Activated CD4-positive, alpha-beta T cell treated with anti-CD3 and anti-CD28 coated beads, Interleukin-10, Interleukin-2, amounts not matched to agents 100 ng/mL and 50 ng/mL, durations not matched to agents 16 hours and 8 hours (primary cell): ENCODE results near the gene CELF4.

ENCODE experiments used
- DNase-seq: peaks from one replicate; pipeline ENCODE4 v3.0.0-alpha.2; 2020

The CELF4 gene

GRCh38 chr18:37307181-37307580 is 258.4 kb downstream of the CELF4 start:
- no peak for DNase-seq

DNA sequence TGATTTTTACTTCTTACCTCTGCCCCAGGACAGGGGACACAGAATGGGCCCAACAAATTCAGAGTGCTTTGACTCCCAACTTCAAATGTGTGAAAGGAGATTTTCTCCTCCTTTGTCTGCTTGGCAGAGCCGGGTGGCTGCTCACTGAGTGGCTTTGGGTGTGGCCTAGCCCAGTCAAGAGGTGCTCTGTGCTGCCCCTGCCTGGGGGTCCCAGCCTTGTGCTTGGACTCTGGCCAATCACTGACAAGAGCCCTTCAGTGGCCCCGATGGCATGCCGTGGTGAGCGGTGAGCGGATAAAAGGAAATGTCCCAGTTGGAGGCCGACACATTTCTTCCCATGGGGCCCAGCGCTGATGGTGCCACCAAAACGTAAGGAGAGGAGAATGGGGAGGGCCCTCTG is 259.2 kb downstream of the CELF4 start:
- DNase-seq = no peak

DNA sequence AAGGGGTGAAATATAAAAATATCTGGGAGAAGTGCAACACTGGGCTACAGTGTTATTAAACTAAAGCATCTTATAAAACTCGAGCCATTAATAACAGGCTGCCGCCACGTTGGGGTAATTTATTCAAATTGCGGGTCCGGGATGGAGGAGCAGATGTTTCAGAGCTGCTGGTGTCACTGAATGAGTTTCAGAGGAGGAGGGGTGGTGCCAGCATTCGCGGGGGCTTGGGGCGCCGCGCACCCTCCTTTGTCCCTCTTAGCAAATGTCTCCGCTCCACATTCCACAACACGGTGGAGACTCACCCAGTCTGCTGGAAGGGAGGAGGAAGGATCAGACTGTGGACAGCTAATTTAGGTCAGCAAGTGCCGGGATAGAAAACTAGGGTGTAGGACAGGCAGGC is 260.5 kb downstream of the CELF4 start:
- no peak for DNase-seq

- DNase-seq = no peak
Observed at GRCh38 chr18:37304012-37304680, 261.5 kb downstream of the CELF4 start.

DNA sequence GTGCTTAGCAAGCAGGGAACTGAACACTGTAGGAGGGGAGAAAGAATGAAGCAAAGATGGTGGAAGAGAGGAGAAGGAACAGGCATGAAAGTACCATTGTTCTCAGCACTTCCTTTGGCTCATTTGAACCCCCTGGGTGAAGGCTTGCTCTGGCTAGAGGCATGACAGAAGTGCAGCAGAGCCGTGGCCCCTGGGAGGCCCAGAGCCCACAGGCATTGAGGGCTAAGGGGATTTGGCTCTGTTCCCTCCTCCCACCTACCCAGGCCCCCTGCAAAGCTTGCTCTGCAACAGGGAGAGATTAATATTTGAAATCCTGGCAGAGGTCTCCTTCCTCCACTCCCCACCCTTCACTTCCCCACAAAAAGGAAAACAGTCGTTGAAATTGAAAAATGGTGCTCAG is 262.6 kb downstream of the CELF4 start:
- no peak for DNase-seq

GRCh38 chr18:37302519-37302918 is 263.1 kb downstream of the CELF4 start:
- no peak for DNase-seq

DNA sequence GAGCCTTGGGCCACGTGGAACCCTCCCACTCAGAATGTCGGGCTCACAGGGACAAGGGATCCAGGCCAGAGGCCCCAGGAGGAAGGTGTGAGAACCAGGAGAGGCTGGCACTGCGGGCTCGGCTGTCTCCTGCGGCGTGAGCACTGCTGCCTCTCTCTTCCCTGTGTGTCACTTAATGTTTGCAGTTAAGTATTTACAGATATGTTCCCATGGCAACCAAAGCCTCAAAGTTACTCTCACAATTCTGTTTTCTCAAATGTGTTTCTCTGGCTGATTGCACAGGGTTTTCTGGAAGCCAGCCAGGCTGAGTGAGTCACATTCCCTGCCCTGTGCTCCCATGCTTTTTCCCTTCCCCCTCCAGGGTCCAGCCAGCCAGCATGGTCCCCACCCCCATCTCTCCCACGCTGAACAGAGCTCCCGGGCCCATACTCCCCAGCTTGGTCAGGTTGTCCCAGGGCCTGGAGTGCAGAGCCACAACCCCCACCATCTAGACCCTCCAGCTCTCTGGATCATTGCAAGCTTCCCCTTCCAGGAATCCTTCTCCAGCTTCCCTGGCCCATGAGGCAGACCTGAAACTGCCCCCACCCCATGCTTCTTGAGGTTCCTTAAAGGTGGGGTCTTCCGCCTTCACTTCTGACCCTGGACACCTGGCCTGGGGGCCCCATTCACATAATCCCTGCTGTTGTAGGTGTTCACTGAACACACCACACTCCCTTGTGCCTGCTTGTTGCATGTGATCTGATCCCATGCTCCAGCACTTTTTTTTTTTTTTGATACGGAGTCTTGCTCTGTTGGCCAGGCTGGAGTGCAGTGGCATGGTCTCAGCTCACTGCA is 265.9 kb downstream of the CELF4 start:
- no peak for DNase-seq

- DNase-seq = no peak
Observed at GRCh38 chr18:37298816-37299215, 266.8 kb downstream of the CELF4 start.

DNA sequence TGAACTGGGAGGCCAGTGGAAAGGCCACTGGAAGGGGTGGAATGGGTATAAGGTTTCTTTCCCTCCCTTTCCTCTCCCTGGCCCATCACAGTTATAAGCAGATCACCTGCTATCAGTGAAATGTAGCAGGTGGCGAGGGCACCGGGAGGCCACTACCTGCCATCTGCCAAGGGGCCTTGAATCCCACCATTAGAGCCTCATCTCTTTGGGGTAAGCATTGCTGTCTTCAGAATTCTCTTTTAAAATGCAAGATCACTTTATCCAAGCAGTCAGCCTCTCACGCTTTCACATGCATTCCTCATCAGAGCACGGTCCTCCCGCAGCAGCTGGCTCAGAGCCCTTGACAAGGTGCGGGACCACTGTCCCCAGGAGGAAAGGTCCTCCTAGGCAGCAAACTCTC is 268.5 kb downstream of the CELF4 start:
- no peak for DNase-seq

GRCh38 chr18:37294951-37295350 is 270.6 kb downstream of the CELF4 start:
- peak; percentile 17 for DNase-seq

DNA sequence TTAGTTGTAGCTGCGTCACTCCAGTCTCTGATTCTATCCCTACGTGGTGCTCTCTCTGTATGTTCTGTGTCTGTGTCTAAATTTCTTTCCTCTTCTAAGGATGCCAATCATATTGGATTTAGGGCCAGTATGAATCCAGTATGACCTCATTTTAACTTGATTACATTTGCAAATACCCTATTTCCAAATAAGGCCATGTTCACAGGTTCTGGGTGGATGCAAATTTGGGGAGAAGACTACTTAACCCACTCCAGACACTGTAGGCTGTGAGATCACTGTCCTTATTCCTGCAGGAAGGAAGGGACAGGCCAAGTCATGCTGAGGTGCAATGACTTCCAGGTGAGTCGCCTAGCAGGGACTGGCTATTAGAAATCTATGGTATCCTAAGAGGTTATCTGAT is 272.2 kb downstream of the CELF4 start:
- no peak for DNase-seq

GRCh38 chr18:37289423-37289822 is 276.2 kb downstream of the CELF4 start:
- DNase-seq = no peak

- DNase-seq = no peak
Observed at GRCh38 chr18:37287601-37288000, 278.0 kb downstream of the CELF4 start.

GRCh38 chr18:37286801-37287200 is 278.8 kb downstream of the CELF4 start:
- no peak for DNase-seq

- no peak for DNase-seq
Observed at GRCh38 chr18:37285825-37286224, 279.8 kb downstream of the CELF4 start.

DNA sequence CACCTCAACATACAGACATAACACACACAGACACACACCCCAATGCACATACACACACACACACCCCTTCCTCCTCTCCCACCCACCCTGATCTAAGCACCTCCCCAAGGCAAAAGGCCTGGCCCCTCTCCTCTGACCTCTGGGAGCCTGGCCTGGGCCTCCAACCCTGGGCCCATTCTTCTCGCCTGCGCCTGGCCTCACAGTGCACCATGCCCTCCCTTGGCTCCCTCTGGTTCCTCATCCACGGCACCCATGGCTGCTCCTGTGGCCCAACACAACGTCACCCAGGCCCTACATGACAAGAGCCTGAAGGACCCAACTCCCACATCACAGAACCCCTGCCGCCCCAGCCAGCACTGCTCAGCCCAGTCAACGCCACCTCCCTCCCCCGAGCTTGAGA is 281.3 kb downstream of the CELF4 start:
- no peak for DNase-seq

DNA sequence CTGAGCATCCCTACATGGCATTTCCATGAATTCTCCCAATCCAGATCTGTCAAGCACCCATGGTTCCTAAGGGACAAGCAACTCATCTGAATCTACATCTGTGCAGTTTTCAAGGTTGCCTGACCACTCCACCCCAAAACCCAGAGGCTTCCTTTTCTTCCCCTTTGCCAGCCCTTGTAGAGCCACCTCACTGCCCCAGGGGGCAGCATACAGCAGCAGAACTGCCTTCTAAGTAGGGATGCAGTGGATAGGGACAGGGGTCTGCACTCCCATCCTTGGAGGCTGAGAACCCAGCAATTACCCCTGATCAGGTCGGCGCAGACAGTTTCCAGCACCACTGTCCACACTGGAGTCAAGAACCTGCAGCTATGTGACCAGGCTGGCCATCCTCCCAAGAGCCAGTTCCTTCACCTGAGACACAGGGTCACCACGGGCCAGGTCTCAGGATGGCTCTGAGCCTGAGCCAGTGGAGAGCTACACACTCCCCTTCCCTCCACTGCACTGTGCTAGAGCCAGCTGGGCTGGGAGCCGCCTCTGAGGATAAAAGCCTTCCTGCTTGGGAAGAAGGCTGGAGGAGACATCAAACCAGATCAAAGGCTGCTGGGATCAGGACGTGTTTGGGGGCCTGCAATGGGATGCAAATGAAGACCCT is 283.1 kb downstream of the CELF4 start:
- no peak for DNase-seq

DNA sequence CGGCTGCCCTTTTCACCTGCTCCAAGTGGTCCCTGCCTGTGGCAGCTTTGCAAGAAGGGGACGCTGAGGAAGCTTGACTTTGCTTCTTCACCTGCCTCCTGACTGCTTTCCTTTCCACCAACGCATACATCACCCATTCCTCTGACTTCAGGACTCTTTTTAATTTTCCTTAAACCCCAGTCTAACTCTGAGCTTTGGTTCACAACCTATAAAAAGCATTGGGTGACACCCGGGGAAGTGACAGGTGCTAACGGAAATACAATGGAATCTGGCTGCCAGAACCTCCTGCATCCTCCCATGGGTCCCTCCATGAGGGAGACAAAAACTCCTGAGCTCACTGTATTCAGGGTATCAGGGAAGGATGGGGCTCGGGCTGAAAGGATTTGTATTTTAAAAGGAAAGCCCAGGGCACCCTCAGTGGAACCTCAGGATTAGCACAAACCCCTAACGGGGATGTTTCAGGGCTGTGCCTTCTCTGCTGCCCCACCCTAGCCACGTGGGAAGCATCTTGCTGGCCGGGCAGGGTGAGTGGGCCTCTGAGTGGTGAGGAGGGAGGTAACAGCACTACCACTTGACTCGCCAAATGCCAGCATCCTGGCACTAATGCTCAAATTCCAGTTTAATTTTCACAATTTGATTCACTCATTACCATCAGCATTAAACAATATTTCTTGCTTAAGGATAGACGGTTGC is 284.8 kb downstream of the CELF4 start:
- DNase-seq = no peak

DNA sequence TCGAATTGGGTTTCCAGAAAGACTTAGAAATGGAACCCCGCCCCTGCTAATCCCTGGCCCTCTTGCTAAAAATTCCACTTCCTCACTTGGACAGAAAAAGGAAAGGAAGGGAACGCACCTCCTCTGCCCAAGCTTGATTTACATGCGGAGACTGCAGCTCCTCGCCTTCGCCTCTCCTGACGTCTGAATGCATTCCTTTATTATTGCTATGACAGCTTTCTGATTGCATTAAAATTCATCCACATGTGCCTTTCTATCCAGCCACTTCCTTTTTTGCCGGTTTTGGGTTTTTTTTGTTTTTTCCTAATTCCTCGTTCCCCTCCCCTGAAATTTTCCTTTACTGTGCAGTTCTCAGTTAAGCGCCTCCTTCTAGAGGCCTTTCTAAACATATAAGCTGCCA is 287.8 kb downstream of the CELF4 start:
- no peak for DNase-seq

DNA sequence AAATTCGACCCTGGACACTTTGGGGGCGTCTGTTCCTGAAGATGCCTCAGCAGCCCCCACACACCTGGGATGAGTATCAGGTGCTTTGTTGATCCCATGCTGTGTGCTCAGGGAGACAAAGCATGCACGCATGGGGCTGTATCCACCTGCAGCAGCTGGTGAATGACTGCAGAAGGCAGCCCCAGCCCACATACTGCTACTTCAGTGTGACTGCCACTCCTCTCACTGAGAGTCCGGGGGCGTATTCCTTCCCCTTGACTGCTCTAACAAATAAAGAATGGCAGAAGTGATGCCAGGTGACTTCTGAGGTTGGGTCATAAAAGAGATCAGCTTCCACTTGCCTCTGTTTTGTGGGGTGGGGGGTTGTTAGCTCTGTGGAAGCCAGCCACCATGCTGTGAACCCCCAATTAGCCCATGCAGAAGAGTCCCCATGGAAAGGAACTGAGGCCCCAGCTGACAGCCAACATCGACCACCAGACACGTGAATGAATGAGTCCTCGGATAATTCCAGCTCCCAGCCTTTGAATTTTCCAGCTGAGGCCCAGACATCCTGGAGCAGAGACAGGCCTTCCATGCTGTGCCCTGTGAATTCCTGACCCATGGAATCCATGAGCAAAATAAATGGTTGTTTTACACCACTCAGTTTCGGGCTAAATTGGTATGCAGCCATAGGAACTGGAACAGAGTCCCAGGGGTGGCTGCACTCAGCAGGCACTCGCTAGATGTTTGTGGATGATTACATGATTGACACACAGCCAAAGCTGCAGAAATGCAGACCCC is 289.3 kb downstream of the CELF4 start:
- DNase-seq = no peak

- no peak for DNase-seq
Observed at GRCh38 chr18:37275237-37275741, 290.3 kb downstream of the CELF4 start.
